Mammary epithelial cell (primary cell): ENCODE measurements around the gene SMCP.

Experiments
- EZH2 ChIP-seq: IDR thresholded peaks from 2 replicates; pipeline ENCODE4 v1.6.1; 2012; ENCODE audit warnings: low read length, inconsistent platforms, borderline replicate concordance
- TF ChIP-seq, protein P1 (sequence below), 2 donors: IDR thresholded peaks in 1 of 2; conservative IDR thresholded peaks in 1 of 2; 2 replicates each; pipeline ENCODE4 v1.5.1; 2011 to 2012; ENCODE audit warnings: inconsistent platforms in 2 of 2, low read length in 2 of 2, mild to moderate bottlenecking in 2 of 2, control low read depth in 1 of 2, low read depth in 1 of 2; ENCODE audit not compliant: insufficient read depth in 1 of 2; ENCODE audit errors: extremely low read depth in 1 of 2

DNA sequence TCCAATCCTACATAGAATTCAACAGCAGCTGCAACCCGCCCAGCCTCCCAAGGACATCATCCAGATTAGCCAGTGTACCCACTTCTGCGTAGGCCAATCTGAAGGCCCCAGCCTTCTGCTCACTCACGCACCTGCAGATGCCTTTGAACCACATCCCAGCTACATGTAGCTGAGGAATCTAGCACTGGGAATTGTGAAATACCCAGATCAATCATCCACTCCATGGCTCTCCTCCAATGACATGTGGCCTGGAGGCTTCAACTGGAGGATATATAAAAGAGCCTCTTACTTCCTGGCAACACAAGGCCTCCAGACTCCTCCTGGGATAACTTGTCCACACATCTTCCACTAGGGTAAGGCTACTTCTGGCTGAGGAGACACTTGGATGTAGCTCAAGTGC, 35.6 kb upstream of the SMCP start, which contains the start of gene LCE6A:
- TF ChIP-seq, protein P1, sequence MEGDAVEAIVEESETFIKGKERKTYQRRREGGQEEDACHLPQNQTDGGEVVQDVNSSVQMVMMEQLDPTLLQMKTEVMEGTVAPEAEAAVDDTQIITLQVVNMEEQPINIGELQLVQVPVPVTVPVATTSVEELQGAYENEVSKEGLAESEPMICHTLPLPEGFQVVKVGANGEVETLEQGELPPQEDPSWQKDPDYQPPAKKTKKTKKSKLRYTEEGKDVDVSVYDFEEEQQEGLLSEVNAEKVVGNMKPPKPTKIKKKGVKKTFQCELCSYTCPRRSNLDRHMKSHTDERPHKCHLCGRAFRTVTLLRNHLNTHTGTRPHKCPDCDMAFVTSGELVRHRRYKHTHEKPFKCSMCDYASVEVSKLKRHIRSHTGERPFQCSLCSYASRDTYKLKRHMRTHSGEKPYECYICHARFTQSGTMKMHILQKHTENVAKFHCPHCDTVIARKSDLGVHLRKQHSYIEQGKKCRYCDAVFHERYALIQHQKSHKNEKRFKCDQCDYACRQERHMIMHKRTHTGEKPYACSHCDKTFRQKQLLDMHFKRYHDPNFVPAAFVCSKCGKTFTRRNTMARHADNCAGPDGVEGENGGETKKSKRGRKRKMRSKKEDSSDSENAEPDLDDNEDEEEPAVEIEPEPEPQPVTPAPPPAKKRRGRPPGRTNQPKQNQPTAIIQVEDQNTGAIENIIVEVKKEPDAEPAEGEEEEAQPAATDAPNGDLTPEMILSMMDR (conservative IDR thresholded peaks at IDR 0.05 in 1 of 2, IDR thresholded peaks at IDR 0.05 in 1 of 2; ENCODE audit: extremely low read depth in 1 of 2, insufficient read depth in 1 of 2, low read depth in 1 of 2, low read length in 2 of 2) = no peak
- TF ChIP-seq EZH2 = no peak
